ENCODE data around the gene TBCCD1.
"Not testable (repeated sequence)": the region's sequence is repeated elsewhere in the genome, so short reads cannot be mapped to it uniquely, and the experiment has no call there.

Gene TBCCD1

GRCh38 chr3:186588632-186589031, 21.5 kb upstream of the TBCCD1 start:
- Histone ChIP-seq H3K4me3 (ENCODE audit: low read depth, low read length) (no peak overlapping the region), H3K36me3 (replicated peaks) (peaks cover 22% of the 10 kb centered on the region), H3K27me3 (replicated peaks) (no peaks in the 10 kb centered on the region), H3K27ac (no peak overlapping the region)
- TF ChIP-seq, protein P1, sequence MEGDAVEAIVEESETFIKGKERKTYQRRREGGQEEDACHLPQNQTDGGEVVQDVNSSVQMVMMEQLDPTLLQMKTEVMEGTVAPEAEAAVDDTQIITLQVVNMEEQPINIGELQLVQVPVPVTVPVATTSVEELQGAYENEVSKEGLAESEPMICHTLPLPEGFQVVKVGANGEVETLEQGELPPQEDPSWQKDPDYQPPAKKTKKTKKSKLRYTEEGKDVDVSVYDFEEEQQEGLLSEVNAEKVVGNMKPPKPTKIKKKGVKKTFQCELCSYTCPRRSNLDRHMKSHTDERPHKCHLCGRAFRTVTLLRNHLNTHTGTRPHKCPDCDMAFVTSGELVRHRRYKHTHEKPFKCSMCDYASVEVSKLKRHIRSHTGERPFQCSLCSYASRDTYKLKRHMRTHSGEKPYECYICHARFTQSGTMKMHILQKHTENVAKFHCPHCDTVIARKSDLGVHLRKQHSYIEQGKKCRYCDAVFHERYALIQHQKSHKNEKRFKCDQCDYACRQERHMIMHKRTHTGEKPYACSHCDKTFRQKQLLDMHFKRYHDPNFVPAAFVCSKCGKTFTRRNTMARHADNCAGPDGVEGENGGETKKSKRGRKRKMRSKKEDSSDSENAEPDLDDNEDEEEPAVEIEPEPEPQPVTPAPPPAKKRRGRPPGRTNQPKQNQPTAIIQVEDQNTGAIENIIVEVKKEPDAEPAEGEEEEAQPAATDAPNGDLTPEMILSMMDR (IDR thresholded peaks at IDR 0.05; ENCODE audit: low read depth, low read length, missing control alignments), result no peak
- in situ Hi-C loops (cut with HindIII; ENCODE audit: low pct_ligation_motif_present, low sequenced_read_pairs), result no loop called here
- no peak for DNase-seq

DNA sequence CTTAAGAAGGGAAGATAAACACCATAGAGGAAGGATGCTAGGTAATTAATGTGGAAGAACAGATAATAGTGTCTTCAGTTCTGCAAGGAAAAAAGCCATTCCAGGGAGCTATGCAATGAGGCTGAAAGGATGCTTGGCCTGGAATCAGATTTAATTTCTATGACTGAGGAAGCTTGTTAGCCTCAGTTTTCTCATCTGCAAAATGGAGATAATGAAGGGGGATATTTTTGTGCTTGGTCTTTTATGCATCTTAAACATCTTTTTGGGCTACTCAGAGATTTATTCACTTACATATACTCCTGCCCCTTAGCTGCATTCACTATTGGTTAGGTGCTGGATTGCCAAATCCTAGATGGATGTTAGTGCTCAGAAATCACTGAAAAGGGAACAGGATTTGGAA, 20.0 kb upstream of the TBCCD1 start:
- no peak overlapping the region for H3K27ac ChIP-seq
- H3K36me3 ChIP-seq (replicated peaks), result peaks cover 34% of the 10 kb centered on the region
- TF ChIP-seq, protein P1 (IDR thresholded peaks at IDR 0.05; ENCODE audit: low read depth, low read length, missing control alignments), result no peak
- DNase-seq, result no peak
- H3K27me3 ChIP-seq (replicated peaks), result no peaks in the 10 kb centered on the region
- no peak overlapping the region for H3K4me3 ChIP-seq (ENCODE audit: low read depth, low read length)
- in situ Hi-C loops (cut with HindIII; ENCODE audit: low pct_ligation_motif_present, low sequenced_read_pairs), result no loop called here

GRCh38 chr3:186586245-186586644, 19.1 kb upstream of the TBCCD1 start:
- H3K4me3 ChIP-seq (ENCODE audit: low read depth, low read length); DNase-seq; H3K27ac ChIP-seq; in situ Hi-C loops (cut with HindIII; ENCODE audit: low pct_ligation_motif_present, low sequenced_read_pairs); H3K27me3 ChIP-seq (replicated peaks): not testable (repeated sequence)
- H3K36me3 ChIP-seq (replicated peaks), result peaks cover 40% of the 10 kb centered on the region

- Histone ChIP-seq H3K27me3 (replicated peaks) (no peaks in the 10 kb centered on the region), H3K27ac (no peak overlapping the region), H3K36me3 (replicated peaks) (peaks cover 49% of the 10 kb centered on the region), H3K4me3 (ENCODE audit: low read depth, low read length) (no peak overlapping the region)
- TF ChIP-seq, protein P1 (IDR thresholded peaks at IDR 0.05; ENCODE audit: low read depth, low read length, missing control alignments), result no peak
- in situ Hi-C loops (cut with HindIII; ENCODE audit: low pct_ligation_motif_present, low sequenced_read_pairs), result no loop called here
- DNase-seq, result no peak
These were observed 16.7 kb upstream of the TBCCD1 start for GRCh38 chr3:186583831-186584230.

GRCh38 chr3:186582541-186582940, 15.4 kb upstream of the TBCCD1 start:
- in situ Hi-C loops (cut with HindIII; ENCODE audit: low pct_ligation_motif_present, low sequenced_read_pairs), result no loop called here
- Histone ChIP-seq H3K27me3 (replicated peaks) (no peaks in the 10 kb centered on the region), H3K27ac (no peak overlapping the region), H3K4me3 (ENCODE audit: low read depth, low read length) (no peak overlapping the region), H3K36me3 (replicated peaks) (peaks cover 53% of the 10 kb centered on the region)
- no peak for DNase-seq
- TF ChIP-seq, protein P1 (IDR thresholded peaks at IDR 0.05; ENCODE audit: low read depth, low read length, missing control alignments), result no peak

GRCh38 chr3:186580785-186581184, 13.6 kb upstream of the TBCCD1 start:
- TF ChIP-seq, protein P1 (IDR thresholded peaks at IDR 0.05; ENCODE audit: low read depth, low read length, missing control alignments), result no peak
- H3K36me3 ChIP-seq (replicated peaks), result peaks cover 60% of the 10 kb centered on the region
- no peak for DNase-seq
- in situ Hi-C loops (cut with HindIII; ENCODE audit: low pct_ligation_motif_present, low sequenced_read_pairs), result no loop called here
- H3K27ac ChIP-seq, result no peak overlapping the region
- H3K27me3 ChIP-seq (replicated peaks), result no peaks in the 10 kb centered on the region
- H3K4me3 ChIP-seq (ENCODE audit: low read depth, low read length), result no peak overlapping the region
